ENCODE measurements around the gene CACNA1H. TPM values are rescaled to one million over a fixed set of nuclear protein-coding genes. Genes with fewer than 3 reads are reported as not detected.

Gene CACNA1H
- total RNA-seq, 1 experiment from 2014 or later: 24.3 TPM

GRCh38 chr16:1159973-1160772 lies 7.3 kb downstream of the CACNA1H start:
- Histone ChIP-seq H3K27me3 (ENCODE audit: insufficient read depth, low read length) (no peaks in the 10 kb centered on the region), H3K79me2 (ENCODE audit: insufficient read depth, low read length) (peaks cover 4% of the 10 kb centered on the region; the same call in 1 of the 2 replicates), H3K4me3 (replicated peaks in 1 of 2; ENCODE audit: low read depth in 1 of 2, low read length in 2 of 2) (no peak overlapping the region), H3K27ac (ENCODE audit: low read depth, low read length) (no peak overlapping the region), H2AFZ (ENCODE audit: low read depth, low read length, poor library complexity, severe bottlenecking) (no peak overlapping the region), H3K9me3 (ENCODE audit: control insufficient read depth in 1 of 2, insufficient read depth in 1 of 2, low read depth in 1 of 2, low read length in 2 of 2) (no peaks in the 10 kb centered on the region), H3K36me3 (ENCODE audit: control insufficient read depth in 1 of 2, insufficient read depth in 2 of 2, low read length in 2 of 2) (no peaks in the 10 kb centered on the region), H3K4me2 (ENCODE audit: low read length) (no peak overlapping the region), H4K20me1 (ENCODE audit: insufficient read depth) (no peaks in the 10 kb centered on the region), H3K4me1 (ENCODE audit: control insufficient read depth in 1 of 2, insufficient read depth in 2 of 2, low read length in 2 of 2) (no peaks in the 10 kb centered on the region; a peak in 1 of 4 replicates), H3K9ac (ENCODE audit: low read length) (no peak overlapping the region), H3K9me2 (ENCODE audit: insufficient read depth) (no peaks in the 10 kb centered on the region)
- intact Hi-C loops (cut with micrococcal nuclease): no loop called here
- no TSS peak for BruUV-seq (replicated peaks)
- RAD21 ChIA-PET (ENCODE audit: low non-redundant PET in 1 of 2, low total read pairs in 2 of 2, uncharacterized antibody in 2 of 2, unreplicated experiment in 2 of 2): no interaction called here
- no peak for DNase-seq (ENCODE audit: low read depth, low spot score)
- TF ChIP-seq MAX (IDR thresholded peaks at IDR 0.05): no peak
- no peak for TF ChIP-seq JUND (IDR thresholded peaks at IDR 0.05)
- no peak for TF ChIP-seq ELF1 (IDR thresholded peaks at IDR 0.05; ENCODE audit: borderline replicate concordance, low read depth)
- no peak for TF ChIP-seq CEBPB (IDR thresholded peaks at IDR 0.05; ENCODE audit: low read depth)
- no peak for TF ChIP-seq CBX3 (IDR thresholded peaks at IDR 0.05; ENCODE audit: low read depth)
- no peak for TF ChIP-seq EGR1 (IDR thresholded peaks at IDR 0.05; ENCODE audit: low read depth)
- TF ChIP-seq YY1 (IDR thresholded peaks at IDR 0.05; ENCODE audit: extremely low read depth, insufficient replicate concordance, low read depth, low read length): no peak
- TF ChIP-seq SP1 (IDR thresholded peaks at IDR 0.05; ENCODE audit: low read depth): no peak
- no peak for TF ChIP-seq EZH2phosphoT487 (IDR thresholded peaks at IDR 0.05; ENCODE audit: borderline replicate concordance)
- TF ChIP-seq TCF7L2 (IDR thresholded peaks at IDR 0.05; ENCODE audit: borderline replicate concordance, extremely low read depth, insufficient read depth, insufficient read length): no peak
- no peak for TF ChIP-seq SIN3A (IDR thresholded peaks at IDR 0.05; ENCODE audit: low read depth)
- TF ChIP-seq SRF (IDR thresholded peaks at IDR 0.05; ENCODE audit: low read depth): no peak
- CTCF ChIA-PET: no interaction called here
- POLR2A ChIA-PET: no interaction called here
- no peak for ATAC-seq
